ENCODE data around the gene RBFA.

The RBFA gene

DNA sequence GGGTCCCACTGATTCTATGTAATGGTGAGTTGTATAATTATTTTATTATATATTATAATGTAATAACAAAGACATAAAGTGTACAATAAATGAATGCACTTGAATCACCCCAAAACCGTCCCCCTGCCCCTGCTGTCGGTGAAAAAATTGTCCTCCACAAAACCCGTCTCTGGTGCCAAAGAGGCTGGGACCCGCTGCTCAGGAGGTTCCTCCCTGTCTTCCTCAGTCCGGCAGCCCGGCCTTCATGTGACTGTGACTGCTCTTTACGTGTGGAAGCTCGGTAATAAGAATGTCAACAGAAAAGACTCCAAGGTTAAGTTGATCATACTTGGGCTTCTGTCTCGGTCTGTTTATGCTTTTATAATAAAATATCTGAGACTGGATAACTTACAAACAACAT is 42.1 kb downstream of the RBFA start:
- DNase-seq: no peak

DNA sequence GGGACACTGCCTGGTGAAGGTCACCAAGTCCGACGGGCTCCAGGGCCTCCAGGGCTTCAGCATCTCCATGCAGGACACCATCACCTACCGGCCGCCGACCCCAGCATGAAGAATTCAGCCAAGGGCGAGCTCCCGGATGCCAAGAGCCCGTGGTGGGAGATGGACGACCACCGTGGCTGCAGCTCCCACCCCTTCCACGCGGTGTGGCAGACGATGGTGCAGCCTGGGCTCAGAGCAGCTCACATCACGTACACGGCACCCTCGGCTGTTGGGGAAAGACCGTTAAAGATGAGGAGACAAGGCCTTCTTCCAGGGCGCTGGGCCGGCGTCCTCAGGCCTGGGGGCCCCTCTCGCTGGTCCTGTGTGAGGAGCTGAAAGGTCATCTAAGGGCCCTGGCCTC is 43.6 kb downstream of the RBFA start:
- DNase-seq: no peak

All from suppressor macrophage (primary cell).